Measurements from ENCODE around the gene PHKA2. TPM values are rescaled to one million over a fixed set of nuclear protein-coding genes. Genes with fewer than 3 reads are reported as not detected.

The PHKA2 gene
- polyA plus RNA-seq, 2 of the 4 experiments (the other 2 are of a cell fraction) = 16.1 to 21.2 TPM

- H3K27ac ChIP-seq = no peak overlapping the region
- no peak overlapping the region for H3K4me2 ChIP-seq
- no peak for TF ChIP-seq ZC3H11A (IDR thresholded peaks at IDR 0.05)
- TF ChIP-seq JUN (IDR thresholded peaks at IDR 0.05) = no peak
- no peak for TF ChIP-seq EHF (CRISPR knock-in tag; IDR thresholded peaks at IDR 0.05)
- TF ChIP-seq ATOH8 (CRISPR knock-in tag; IDR thresholded peaks at IDR 0.05; ENCODE audit: low read depth) = no peak
- DNase-seq (ENCODE audit: low read depth in 1 of 2, low spot score in 1 of 2) = no peak
- FAIRE-seq = no peak
- 99% methylated on average over 4 of the region's 7 CpGs for WGBS (ENCODE audit: missing lambda C conversion rate)
- ChIA-PET CTCF (interaction anchor here (1.1 kb wide), 1 partner anchor 9 kb away, joined by 3 read pairs; no protein-coding TSS in a partner anchor), POLR2A (no interaction called here)
- no peak overlapping the region for H3K4me3 ChIP-seq
- H3K4me1 ChIP-seq = peaks cover 19% of the 10 kb centered on the region
- no peak for ATAC-seq
- no peaks in the 10 kb centered on the region for H3K9me3 ChIP-seq
These were observed 93.9 kb downstream of the PHKA2 start for GRCh38 chrX:18890049-18890381.

- H3K9me3 ChIP-seq = no peaks in the 10 kb centered on the region
- CTCF ChIA-PET = interaction anchor here (1.1 kb wide), 3 partner anchors 10 to 480 kb away, joined by 3 read pairs; no protein-coding TSS in a partner anchor
- H3K4me1 ChIP-seq = peaks cover 19% of the 10 kb centered on the region
- H3K4me2 ChIP-seq = no peak overlapping the region
- FAIRE-seq (no peak), ATAC-seq (no peak), DNase-seq (ENCODE audit: low read depth in 1 of 2, low spot score in 1 of 2) (no peak)
- H3K4me3 ChIP-seq = no peak overlapping the region
- 91% methylated on average over 7 of the region's 12 CpGs for WGBS (ENCODE audit: missing lambda C conversion rate)
- H3K27ac ChIP-seq = no peak overlapping the region
- TF ChIP-seq EHMT2 (IDR thresholded peaks at IDR 0.05; ENCODE audit: low read depth) = no peak
- TF ChIP-seq HMGXB4 (CRISPR knock-in tag; IDR thresholded peaks at IDR 0.05; ENCODE audit: borderline replicate concordance) = no peak
- no peak for TF ChIP-seq KDM5A (IDR thresholded peaks at IDR 0.05)
- TF ChIP-seq PBX3 (IDR thresholded peaks at IDR 0.05) = no peak
- TF ChIP-seq TFCP2L1 (CRISPR knock-in tag; IDR thresholded peaks at IDR 0.05) = no peak
- TF ChIP-seq HOXB13 (CRISPR knock-in tag; IDR thresholded peaks at IDR 0.05; ENCODE audit: low read depth) = no peak
- TF ChIP-seq HEYL (CRISPR knock-in tag; IDR thresholded peaks at IDR 0.05) = no peak
- POLR2A ChIA-PET = no interaction called here
These were observed 94.4 kb downstream of the PHKA2 start for GRCh38 chrX:18889346-18890048.

GRCh38 chrX:18888281-18888680, 95.6 kb downstream of the PHKA2 start:
- ATAC-seq (no peak), FAIRE-seq (no peak), DNase-seq (ENCODE audit: low read depth in 1 of 2, low spot score in 1 of 2) (no peak)
- Histone ChIP-seq H3K9me3 (no peaks in the 10 kb centered on the region), H3K4me3 (no peak overlapping the region), H3K4me2 (no peak overlapping the region), H3K27ac (no peak overlapping the region; a peak in 1 of 6 replicates), H3K4me1 (peaks cover 25% of the 10 kb centered on the region)
- WGBS (ENCODE audit: missing lambda C conversion rate) = 86% methylated on average over 2 of the region's 4 CpGs
- CTCF ChIA-PET = interaction anchor here (1.1 kb wide), 2 partner anchors 453 to 479 kb away, joined by 3 read pairs; no protein-coding TSS in a partner anchor
- no peak for TF ChIP-seq POLR2A (IDR thresholded peaks at IDR 0.05; ENCODE audit: low read length)
- TF ChIP-seq HOXB5 (CRISPR knock-in tag; IDR thresholded peaks at IDR 0.05) = no peak
- TF ChIP-seq BCL3 (IDR thresholded peaks at IDR 0.05) = no peak
- no peak for TF ChIP-seq GATA3 (IDR thresholded peaks at IDR 0.05; ENCODE audit: borderline replicate concordance)
- no peak for TF ChIP-seq SREBF2 (IDR thresholded peaks at IDR 0.05)
- TF ChIP-seq FOXS1 (CRISPR knock-in tag; IDR thresholded peaks at IDR 0.05) = no peak
- TF ChIP-seq CEBPB (IDR thresholded peaks at IDR 0.05) = no peak
- TF ChIP-seq ZSCAN20 (CRISPR knock-in tag; IDR thresholded peaks at IDR 0.05) = no peak
- no peak for TF ChIP-seq RARB (CRISPR knock-in tag; IDR thresholded peaks at IDR 0.05)
- no peak for TF ChIP-seq ZNF302 (CRISPR knock-in tag; IDR thresholded peaks at IDR 0.05)
- no peak for TF ChIP-seq MAZ (IDR thresholded peaks at IDR 0.05; ENCODE audit: borderline replicate concordance, low read depth, low read length)
- TF ChIP-seq POLR2AphosphoS2 (conservative IDR thresholded peaks at IDR 0.05; ENCODE audit: low read length) = no peak
- TF ChIP-seq ESRRA (IDR thresholded peaks at IDR 0.05; ENCODE audit: borderline replicate concordance, low read length) = no peak
- POLR2A ChIA-PET = no interaction called here

Data from A549 (cell line).